GM19240 (cell line): ENCODE data around the gene MYRF.

Experiments used
- DNase-seq: peaks from one replicate; pipeline ENCODE4 v3.0.0; 2011; ENCODE audit warnings: low spot score; ENCODE audit not compliant: insufficient read length

MYRF gene

DNA sequence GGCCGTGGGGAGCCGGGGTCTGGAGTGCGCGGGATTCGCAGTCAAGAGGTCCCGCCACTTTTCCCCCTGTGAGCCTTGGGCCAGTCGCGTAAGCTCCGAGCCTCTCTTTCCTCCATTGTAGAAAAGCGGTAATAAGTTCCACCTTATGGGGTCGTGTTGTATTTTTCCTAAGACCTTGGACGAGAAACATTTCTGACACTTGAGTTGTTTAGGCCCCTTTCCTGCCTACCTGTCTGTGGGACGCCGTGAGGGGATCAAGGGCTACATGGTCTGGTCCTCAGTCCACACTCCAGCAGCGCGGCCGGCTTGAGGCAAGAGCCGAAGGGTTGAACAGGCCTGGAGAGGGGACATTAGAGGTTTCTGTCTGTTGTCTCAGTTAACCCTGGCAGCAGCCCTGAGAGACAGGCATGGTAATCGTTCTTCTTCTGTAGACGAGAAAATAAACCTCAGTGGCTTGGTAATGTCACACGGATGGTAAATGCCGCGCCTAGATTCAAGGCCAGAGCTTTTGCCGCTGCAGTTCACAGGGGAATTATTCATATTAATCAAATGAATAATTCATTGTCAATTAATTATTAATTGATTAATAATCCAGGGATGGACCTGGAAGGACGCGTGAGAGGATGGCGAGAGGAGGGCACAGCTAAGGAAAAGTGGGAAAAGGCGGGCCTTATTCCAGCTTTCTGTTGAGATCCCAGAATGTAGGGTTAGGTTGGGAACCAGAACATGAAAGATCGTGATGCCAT lies 40.8 kb downstream of the MYRF start:
- no peak for DNase-seq

DNA sequence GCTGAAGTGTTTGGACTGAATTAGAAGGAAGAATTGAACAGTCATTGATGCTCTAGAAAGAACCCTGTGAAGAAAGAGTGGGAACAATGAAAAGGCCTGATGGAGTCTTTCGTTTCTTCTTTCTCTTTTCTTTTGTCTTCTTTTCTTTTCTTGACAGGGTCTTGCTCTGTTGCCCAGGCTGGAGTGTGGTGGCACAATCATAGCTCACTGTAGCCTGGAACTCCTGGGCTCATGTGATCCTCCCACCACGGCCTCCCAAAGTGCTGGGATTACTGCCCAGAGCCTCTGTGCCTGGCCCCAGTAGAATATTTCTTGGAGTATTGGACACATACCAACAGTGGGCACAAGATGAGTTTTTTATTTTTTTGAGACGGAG lies 41.4 kb downstream of the MYRF start:
- DNase-seq = no peak

DNA sequence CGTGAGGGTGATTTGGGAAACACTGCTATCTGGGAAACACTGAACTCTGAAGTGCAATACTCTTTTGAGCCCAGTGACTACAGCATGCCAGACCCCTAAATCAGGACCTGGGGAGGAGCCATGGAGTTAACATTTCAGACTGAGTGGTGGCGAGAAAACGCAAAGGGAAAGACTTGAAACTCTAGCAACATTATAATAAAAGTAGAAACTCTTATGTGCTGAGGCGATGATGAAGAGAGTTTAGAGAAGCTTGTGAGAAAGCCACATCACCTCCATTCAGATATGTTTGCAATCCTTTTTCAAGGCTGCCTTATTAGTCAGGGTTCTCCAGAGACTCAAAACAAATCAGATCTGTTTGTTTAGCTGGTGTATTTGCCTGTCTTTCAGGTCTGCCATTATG lies 42.1 kb downstream of the MYRF start:
- DNase-seq = no peak

DNA sequence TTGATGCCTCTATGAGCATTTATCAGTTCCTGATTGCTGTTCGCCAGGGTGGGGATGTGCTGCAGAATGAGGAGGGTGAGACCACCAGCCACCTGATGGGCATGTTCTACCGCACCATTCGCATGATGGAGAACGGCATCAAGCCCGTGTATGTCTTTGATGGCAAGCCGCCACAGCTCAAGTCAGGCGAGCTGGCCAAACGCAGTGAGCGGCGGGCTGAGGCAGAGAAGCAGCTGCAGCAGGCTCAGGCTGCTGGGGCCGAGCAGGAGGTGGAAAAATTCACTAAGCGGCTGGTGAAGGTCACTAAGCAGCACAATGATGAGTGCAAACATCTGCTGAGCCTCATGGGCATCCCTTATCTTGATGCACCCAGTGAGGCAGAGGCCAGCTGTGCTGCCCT lies 43.0 kb downstream of the MYRF start:
- no peak for DNase-seq

DNA sequence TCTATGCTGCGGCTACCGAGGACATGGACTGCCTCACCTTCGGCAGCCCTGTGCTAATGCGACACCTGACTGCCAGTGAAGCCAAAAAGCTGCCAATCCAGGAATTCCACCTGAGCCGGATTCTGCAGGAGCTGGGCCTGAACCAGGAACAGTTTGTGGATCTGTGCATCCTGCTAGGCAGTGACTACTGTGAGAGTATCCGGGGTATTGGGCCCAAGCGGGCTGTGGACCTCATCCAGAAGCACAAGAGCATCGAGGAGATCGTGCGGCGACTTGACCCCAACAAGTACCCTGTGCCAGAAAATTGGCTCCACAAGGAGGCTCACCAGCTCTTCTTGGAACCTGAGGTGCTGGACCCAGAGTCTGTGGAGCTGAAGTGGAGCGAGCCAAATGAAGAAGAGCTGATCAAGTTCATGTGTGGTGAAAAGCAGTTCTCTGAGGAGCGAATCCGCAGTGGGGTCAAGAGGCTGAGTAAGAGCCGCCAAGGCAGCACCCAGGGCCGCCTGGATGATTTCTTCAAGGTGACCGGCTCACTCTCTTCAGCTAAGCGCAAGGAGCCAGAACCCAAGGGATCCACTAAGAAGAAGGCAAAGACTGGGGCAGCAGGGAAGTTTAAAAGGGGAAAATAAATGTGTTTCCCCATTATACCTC lies 43.6 kb downstream of the MYRF start:
- DNase-seq = no peak

DNA sequence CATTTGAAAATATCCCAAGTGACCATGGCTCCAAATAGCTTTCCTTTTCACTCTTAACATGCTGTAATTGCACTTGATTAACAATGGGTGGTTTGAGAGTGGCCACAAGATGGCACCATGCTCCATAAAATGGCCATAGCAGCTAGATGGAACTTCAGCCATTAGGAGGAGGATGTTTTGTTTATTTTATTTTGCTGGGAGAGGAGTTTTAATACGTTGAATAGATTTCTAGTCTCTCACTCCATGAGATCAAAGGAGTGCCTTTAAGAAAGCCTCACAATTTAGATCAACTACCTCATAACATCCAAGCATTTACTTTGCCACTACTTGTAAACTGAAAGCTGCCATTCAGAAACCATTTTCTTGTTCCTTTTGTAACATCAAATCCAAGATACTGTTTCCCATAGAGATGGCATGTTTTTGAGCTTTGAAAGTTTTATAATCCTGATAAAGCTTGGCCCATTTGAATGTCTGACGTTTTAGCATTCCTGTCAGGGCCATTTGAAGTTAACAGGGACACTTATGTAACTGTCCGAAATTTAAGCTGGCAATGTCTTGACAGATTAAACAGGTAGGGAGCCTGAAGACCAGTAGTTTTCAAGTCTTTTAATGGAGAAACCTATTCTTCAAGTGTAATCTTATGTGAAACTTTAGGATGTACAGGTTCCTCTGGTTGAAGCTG lies 45.0 kb downstream of the MYRF start:
- DNase-seq = no peak

DNA sequence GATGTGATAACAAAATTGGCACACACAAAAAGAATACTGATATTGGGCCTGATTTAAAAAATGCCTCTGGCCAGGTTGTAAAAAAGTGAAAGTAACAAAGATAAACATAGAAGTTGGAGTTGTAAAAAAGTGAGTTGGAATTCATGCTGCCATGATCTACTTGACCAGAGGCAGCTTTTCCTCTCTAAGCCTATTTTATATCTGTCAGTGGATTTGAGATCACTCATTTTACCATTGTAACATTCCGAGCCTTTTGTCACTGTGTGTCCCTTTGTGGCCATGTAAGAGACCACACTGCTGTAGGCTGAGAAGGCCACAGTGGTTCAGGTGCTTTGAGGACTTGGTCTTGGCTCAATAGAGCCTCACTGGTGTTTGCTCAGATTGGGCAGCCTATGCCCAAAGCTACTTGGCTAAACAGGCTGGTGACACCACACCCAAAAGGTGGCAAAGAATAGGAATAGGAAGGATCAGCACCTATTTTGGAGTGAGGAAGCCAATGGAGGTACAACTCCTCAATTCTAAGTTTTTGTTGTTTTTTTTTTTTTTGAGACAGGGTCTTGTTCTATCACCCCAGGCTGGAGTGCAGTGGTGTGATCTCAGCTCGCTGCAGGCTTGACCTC lies 47.3 kb downstream of the MYRF start:
- no peak for DNase-seq

DNA sequence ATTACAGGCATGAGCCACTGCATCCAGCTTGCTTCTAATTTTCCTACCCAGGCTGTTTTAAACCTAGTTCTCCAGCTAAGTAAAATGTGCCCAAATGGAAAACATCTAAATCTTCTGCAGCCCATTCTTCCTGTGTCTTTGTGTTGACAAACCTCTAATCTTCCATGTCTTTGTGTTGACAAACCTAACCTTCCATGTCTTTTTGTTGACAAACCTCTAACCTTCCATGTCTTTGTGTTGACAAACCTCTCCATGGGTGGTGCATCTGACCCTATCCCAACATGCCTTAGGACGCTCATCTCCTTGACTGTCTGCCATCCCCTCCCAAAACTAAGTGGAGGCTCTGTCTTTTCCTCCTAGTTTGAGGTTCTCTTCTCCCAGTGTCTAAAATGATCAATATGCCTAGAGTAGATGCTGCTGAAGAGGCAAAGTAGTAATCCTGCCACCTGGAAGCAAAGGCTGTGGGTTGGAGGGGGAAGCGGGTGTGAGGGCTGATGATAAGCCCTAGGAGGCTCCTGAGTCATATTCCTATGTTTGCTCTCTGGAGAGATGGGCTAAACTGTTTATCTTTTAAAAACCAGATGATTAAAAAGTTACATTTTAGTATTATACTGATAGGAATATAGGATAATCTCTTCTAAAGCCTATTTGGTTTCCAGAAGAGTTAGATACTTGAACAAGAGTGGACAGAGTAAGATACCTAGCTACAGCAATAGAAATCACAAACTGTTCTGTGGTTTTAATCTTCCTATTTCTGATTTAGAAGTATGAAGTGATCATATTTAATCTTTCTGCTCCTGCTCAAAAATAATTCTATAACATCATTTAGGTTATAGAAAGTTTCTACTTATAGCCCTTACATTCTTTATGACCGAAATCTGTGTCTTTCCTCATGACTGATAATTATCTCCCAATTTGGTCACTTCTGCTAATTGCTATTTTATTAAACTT lies 48.2 kb downstream of the MYRF start:
- no peak for DNase-seq

DNA sequence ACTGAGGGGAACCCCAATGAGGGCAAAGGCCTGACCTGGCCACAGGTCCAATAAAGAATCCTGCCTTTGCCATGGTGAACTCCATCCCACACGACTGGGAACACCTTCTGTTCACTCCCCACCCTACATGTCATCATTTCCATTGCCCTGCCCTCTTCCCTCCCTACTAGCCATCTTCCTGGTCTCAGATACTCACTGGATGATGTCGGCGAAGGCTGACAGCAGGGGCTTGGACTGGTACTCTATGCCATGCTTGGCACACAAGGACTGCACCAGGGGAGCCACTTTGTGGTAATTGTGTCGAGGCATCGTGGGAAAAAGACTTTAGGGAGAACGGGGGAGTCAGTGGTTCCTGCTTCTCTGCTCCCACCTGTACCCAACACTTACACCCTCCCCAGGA lies 50.2 kb downstream of the MYRF start:
- DNase-seq = no peak

DNA sequence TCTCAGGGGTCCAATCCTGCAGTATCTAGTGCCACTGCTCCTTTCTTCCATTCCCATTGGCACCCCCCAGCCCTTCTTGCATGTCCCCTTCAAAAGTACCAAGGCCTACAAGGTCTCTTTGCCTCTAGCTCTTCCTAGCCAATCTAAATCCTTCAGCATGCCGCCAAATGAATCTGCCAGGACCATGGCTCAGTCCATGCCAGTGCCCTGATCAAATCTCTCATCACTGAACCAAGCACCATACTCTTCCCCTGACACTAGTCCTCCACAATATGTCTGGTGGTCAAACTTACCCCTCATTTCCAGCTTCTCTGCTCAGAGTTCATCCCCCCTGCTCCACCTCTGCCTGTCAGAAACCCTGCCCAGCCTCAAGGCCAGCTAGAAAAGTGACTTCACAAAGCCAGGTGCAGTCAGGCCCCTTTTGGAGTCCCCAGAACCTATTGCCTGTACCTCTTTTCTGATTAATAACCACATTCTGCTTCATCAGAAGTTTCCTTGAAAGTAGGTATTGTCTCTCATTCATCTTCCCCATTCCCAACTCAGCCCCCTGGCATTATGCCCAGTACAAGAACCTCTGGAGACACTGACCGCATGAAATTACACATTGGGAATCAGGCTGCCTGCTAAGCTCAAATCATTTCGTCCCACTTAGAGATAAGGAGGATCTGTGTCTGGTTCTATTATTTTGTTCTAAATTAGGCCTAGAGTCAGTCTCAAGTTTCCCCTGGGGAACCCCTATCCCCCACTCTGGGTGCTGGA lies 51.6 kb downstream of the MYRF start:
- DNase-seq = no peak

DNA sequence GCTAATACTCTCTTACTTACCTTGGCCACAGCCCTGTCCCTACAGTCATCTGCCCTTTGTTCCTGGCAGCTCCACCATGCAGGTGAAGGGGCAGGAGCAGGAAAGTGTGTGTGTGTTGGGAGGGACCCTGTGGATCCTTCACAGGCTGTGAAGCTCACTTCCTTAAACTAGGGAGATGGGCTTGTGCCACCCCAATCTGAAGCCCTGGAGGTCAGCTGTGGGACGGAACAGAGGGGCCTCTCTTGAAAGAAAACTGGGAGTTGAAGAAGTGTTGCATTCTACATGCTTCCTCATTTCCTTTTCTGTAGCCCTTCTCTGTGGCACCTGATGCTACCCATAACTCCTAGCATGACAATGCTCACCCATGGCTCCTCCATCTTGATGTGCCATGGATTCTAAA lies 52.7 kb downstream of the MYRF start:
- no peak for DNase-seq

DNA sequence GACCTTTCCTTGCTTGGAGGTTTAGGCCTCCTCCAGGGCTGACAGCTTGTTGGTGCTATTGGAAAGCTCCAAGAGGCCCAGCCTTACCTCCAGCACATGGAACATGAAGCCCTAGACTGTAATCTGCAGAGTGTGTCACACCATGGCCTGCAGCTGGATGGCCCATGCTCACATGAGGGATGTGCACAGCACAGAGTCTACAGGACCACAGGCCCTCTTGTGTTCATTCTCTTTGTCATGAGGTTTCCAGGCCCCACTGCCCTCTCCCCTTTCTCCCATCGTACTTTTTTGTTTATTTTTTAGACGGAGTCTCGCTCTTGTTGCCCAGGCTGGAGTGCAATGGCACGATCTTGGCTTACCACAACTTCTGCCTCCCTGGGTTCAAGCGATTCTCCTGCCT lies 54.3 kb downstream of the MYRF start:
- no peak for DNase-seq

DNA sequence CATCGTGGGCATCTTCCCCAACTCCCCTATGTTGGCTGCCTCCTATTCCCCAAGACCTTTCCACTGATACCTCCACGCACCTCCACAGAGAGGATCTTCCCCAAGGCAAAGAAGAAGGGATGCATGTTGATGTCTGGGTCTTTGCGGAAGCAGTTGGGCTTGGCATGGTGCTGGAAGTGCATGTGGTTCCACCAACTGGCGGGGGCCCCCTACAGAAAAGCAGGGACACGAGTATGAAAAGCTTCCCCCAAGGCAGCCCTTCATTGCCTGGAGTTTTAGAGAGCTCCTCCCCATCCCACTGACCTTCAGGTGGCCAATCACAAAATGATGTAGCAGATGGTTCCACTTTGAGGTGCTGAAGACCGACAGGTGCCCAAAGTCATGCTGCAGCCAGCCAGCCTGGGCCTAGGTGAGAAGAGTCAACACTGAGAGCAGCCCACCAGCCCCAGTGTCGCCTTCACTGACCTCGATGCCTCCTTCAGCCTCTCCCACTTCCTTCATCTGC lies 58.3 kb downstream of the MYRF start:
- no peak for DNase-seq

DNA sequence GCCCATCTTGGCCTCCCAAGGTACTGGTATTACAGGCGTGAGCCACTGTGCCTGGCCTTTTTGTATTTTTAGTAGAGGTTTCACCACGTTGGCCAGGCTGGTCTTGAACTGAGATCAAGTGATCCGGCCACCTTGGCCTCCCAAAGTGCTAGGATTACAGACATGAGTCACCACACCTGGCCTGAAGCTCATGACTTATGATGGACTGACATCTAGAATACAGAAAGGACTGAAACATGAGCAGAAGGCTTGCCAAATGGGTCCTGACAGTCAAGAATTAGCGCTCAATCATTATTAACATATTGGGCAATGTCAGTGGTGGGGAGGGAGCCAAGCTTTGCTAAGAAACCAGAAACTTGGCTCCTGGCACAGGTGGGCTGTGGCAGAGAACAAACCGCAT lies 59.4 kb downstream of the MYRF start:
- no peak for DNase-seq

DNA sequence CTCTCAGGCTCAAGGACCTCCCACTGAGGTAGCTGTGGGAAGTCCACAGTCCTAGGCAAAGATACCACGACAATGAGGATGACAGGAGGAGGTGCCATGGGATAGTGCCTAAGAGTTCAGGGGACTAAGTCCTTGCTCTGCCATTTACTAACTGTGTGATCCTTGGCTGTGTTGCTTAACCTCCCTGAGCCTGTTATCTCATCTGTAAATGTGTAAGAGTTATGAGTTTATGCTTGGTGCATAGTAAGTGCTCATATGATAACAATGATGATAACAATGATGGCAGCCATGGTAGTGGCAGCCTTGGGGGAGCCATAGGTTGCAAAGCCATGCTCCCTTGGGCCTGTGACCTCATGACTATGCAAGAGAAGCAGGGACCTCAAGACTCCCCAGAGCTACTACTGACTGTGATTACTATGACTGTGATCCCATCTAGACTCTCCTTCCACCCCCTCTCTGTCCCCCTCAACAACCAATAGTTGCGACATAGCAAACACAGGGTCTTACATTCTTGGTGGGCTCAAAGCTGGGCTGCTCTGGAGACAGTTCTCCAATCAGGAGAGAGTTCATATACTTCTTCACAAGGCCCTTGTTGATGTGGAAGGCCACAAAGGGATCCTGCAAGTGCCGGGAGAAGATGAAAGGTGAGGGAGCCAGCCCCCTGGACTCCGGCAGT lies 60.4 kb downstream of the MYRF start:
- DNase-seq = no peak

DNA sequence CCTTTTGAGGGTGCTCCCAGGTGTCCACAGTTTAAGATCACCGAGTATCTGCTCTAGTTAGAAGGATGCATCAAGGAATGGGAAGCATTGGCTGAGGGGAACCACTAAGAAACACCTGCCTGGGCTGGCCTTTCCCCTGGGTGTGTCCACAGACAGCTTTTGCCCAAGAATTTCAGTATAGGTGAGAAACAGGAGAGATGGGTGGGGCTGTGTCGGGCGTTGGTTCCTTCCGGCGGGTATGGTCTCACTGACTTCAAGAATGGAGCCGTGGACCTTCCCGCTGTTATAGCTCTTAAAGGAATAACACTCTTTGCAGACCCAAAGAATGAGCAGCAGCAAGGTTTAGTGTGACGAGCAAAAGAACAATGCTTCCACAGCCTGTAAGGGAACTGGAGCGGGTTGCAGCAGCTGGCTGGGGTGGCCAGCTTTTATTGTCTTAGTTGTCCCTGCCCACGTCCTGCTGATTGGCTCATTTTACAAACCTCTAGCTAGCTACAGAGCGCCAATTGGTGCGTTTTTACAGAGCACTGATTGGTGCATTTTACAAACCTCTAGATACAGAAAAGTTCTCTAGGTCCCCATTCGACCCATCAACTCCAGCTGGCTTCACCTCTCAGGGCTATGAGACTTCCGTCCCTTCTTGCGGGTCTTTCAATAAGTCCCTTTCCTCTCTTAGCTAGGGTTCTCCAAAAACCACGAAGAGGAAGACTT lies 62.0 kb downstream of the MYRF start:
- DNase-seq = no peak

DNA sequence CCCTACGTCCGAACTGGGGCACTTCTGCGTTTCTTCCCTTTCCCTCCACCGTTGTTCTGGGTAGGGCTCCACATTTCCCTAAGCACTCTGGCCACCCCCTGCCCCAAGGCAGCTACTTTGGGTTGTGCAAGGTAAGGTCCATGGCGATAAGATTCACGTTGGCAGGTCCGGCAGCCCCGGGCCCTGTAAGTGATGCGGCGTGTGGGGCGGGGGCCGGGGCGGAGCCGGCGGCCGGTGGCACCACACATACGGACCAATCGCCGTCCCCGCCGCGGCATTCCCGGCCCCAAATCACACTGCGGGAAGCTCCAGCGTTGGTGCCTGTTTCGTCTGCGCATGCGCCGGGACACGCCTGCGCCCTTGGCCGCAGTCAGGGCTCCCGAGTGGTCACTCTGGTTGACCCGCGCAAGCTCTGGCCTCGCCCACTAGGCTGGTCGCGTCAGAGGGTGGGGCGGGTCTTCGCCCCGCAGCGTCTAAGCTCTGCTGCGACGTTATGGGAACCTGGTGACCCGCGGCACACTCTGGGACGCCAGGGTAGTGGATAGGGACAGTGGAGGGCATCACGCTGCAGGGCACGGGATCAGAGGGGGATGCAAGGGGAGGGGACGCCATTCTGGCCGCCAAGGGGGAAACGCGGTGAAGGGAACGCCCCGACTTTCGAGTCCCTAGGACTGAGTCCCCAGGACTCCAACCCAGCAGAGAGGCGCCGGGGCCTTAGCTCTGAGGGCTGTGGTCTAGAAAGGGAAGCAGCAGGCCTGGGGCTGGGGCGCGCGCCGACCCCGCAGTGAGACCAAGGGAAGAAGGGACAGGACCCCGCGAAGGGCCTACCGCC lies 62.7 kb downstream of the MYRF start:
- peak; percentile 52 for DNase-seq
